HG03064 (cell line): ENCODE data around the gene PIK3C2G.
"Not testable (repeated sequence)": the region's sequence is repeated elsewhere in the genome, so short reads cannot be mapped to it uniquely, and the experiment has no call there.

Source experiments
- ATAC-seq: cut with Tn5 transposase; IDR thresholded peaks from one replicate; pipeline ENCODE4 v1.9.1; 2021; ENCODE audit warnings: low read depth; ENCODE audit not compliant: unreplicated experiment

PIK3C2G gene

DNA sequence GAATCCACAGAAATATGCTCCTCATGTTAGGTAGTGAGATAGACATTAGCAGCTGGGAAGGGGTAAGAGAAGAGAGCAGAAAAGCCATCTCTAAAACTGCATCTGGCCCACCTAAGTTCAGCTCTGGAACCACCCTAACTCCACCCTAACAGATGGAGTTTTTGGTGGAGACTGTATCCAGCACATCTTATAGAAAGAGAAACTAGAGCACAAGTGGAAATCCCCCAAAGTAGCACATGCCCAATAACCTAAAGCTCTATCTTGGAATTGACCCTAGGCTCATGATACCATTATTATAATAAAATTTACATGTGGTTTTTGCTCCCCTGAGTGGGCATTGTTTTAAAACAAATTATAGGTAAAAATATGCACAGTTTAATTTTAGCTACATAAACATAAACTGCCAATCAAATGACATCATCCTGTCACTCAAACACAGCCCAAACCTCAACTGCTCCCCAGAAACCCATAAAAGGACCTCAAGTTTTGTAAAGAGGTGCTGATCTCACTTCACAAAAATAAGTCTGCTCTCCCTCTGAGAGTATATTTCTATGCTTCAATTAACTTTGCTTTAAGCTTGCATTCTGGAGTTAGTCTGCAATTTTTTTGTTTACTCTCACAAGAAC is 206.4 kb downstream of the PIK3C2G start:
- no peak for ATAC-seq

DNA sequence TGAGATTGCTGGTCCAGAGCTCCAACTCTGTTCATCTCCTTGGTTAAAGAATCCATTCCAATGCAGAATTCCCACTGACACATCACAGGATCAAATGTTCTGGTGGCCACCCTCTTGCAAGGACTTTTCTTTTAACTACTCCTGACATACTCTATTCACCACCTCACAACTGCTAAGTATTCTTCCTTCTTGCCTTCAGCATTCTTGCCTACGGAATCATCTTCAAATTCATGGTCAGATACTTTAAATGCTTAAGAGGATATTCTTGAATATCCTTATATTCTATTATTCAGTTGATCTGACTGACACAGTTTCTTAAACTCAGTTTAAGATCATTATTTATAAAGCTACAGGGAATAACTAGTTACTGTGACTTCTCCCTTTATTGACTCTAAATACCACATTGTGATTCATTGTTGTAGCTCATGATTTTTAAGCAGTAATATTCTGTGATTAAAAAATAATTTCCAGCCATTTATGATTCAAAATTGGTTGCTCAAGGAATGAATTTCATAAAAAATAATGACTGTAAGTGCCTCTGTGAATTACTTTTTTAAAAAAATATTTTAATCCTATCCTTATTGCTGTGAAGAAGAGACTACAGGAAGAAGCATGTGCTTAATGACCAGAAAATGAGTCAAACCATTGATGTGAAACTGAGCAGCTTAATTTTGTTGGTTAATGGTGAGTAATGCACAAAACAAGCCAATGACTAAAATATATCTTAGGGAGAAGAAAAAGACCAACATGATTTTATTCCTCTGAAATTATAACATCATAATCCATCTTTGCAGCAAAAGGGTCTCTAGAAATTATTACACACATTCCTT is 207.1 kb downstream of the PIK3C2G start:
- ATAC-seq = no peak

- no peak for ATAC-seq
Observed at GRCh38 chr12:18470251-18470650, 208.9 kb downstream of the PIK3C2G start.

DNA sequence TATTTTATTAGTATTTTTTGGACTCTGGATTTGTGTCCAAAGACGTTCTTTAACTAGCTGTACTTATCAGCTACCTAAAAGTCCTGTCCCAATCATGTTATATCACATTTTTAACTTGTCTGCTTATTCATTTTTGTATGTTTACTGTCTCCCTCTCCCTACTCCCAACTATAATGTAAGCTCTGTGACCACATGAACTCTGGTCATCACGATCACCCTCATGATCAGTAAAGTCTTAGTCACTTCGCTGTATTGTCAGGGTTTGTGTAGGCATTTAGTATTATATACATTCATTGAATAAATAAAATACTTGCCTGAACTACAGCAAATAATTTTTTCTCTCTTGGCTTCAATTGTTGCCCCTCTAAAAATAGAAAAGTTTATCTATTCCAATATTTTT is 211.0 kb downstream of the PIK3C2G start:
- ATAC-seq = no peak

DNA sequence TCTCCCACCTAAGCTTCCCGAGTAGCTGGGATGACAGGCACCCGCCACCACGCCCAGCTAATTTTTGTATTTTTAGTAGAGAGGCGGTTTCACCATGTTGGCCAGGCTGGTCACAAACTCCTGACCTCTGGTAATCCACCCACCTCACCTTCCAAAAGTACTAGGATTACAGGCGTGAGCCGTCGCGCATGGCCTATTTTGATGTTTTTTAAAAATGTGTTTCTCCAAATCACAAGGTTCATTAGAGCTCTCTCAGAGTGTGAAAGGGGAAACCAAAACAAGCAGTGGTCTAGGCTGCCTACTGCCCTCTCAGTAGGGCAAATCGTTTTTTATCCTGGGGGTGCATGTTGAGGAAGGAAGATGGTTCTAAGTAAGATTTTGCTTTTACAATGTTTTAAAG is 211.5 kb downstream of the PIK3C2G start:
- ATAC-seq = no peak

GRCh38 chr12:18476861-18477260 is 215.5 kb downstream of the PIK3C2G start:
- ATAC-seq = no peak

GRCh38 chr12:18479256-18479655 is 217.9 kb downstream of the PIK3C2G start:
- ATAC-seq = no peak

DNA sequence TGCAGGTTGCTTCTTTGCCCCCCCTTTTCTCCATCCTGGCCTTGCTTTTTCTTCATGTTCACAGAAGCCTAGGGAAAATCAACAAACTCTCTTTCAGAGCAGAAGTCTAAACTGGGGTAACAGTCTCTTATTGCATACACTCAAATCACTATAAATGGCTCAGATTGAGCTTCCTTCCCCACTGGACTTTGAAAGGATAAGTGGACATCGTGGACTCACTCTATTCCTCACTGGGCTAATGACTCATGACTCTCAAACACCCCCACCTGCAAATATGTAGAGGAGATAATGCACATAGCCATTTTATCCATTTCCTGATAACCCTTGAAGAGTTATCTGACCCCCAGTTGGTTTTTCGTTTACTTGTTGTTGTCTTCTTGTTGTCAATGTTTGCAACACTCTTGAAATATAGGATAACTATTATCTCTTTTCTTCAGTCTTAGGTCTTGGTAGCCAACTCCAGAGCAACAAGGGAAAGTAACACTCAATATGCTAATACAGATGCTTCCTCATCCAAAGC is 221.3 kb downstream of the PIK3C2G start:
- no peak for ATAC-seq

DNA sequence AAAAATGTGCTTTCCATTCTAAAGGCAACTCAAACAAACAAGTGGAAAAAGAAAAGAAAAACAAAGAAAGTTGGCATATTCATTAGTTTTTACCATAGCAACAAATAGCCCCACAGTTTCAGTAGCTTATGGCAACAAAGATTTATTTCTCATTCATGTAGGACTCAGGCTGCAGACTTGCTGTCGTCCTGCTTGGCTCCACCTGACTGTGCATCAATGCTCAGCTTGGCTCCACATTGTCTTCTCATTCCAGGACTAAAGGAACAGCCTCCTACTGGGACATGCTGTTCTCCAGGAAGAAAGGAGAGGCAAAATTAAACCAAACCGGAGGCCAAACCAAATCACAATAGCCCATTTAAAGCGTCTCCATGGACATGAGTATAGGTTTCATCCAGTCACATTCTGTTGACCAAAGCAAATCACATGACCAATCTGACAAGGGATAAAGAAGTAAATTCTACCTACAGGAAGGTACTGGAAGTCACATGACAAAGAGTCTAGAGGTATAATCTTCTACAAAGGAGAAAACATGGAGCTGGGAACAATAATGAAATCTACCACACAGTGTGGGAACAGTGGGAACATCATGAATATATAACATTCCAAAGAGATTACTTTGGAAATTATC is 222.5 kb downstream of the PIK3C2G start:
- ATAC-seq = no peak

DNA sequence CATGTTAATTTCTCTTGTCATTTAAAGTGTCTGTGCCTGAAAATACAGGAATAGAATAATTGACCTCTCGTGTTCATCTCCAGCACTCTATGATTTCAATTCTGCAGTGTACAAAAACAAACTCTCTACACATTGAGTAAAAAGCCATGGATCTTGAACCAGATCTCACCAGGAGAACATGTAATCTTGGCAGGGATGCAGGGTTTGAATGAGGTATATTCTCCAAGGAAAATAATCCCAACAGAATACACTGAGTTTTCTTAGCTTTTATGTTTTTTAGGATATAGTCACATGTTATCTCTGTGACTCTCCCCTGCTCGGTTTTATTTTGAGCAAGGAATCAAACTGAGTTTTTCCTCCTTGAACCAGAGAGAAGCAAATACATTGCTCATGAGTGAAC is 224.7 kb downstream of the PIK3C2G start:
- ATAC-seq = no peak

GRCh38 chr12:18487509-18487908 is 226.2 kb downstream of the PIK3C2G start:
- no peak for ATAC-seq

DNA sequence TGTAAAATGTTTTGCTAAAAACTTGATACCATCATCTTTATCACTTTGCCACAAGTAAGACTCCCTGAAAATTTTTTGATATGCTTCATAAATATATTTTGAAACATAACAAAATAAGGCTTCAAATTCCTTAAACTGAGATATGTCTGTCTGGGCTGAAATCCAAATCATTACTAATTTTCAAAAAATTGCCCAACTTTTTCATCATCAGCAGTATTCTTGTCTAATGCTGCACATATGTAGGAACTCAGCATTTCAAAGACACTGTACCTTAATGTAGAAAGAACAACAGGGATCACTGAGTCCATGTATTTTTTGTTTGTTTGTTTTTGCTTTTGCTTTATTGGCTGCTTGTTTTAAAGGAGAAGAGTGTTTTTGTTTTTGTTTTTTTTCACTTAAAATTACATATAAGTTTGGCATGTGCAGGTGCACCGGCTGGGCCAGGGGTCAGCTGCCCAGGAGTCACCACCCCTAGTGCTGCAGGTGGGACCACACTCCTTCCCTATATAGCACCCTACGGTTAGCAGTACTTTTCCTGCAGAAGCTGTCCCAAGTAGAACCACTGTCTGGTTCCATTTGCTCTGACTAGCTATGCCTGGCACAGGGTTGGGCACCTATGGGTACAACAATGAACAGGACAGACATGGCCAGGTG is 231.2 kb downstream of the PIK3C2G start:
- ATAC-seq = no peak

DNA sequence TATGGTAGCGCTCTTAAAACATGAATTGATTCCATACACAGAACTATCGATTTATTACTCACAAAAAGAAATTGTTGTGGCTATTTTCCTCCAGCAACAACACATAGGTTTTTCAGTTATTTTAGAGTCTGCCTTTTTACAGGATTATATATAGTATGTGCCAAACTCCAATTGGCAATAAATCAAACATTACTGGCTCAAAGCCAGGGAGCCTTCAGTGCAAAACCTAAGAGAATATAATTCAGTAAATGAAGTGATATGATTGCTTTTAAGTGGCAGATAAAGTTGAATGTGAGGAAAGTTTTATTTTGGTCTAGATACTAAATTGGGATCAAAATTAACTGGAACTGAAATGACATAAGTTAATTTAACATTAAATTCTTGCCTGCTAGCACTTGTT is 234.8 kb downstream of the PIK3C2G start:
- ATAC-seq = no peak

DNA sequence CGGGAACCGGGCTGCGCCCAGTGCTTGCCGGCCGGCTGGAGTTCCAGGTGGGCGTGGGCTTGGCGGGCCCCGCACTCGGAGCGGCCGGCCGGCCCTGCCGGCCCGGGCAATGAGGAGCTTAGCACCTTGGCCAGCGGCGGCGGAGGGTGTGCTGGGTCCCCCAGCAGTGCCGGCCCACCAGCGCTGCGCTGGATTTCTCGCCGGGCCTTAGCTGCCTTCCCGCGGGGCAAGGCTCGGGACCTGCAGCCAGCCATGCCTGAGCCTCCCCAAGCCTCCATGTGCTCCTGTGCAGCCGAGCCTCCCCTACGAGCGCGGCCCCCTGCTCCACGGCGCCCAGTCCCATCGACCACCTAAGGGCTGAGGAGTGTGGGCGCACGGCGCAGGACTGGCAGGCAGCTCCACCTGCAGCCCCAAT is 238.8 kb downstream of the PIK3C2G start:
- ATAC-seq = not testable (repeated sequence)

DNA sequence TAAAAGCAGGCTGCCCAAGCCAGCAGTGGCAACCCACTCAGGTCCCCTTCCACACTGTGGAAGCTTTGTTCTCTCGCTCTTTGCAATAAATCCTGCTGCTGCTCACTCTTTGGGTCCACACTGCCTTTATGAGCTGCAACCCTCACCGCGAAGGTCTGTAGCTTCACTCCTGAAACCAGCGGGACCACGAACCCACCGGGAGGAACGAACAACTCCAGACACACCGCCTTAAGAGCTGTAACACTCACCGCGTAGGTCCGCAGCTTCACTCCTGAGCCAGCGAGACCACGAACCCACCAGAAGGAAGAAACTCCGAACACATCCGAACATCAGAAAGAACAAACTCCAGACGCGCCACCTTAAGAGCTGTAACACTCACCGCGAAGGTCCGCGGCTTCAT is 239.4 kb downstream of the PIK3C2G start:
- not testable (repeated sequence) for ATAC-seq

- ATAC-seq = no peak
Observed at GRCh38 chr12:18502422-18502968, 241.2 kb downstream of the PIK3C2G start.

DNA sequence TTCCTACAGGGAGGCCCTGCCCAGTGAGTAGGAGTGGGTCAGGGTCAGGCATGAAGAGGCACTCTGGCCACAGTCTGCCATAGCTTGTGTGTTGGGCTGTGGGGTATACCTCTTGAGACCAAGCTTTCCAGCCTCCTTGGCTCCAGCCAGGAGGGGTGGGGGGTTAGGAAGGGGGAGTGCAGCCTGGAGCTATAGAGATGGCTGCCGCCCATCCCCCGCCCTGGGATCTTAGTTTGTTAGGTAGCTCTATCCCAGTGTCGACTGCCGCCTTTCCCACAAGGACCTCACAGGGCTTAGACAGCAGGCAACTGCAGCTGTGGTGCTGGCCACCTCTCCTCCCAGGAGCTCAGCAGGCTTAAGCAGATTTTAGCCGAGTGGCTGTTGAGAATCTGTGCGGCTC is 260.1 kb downstream of the PIK3C2G start:
- no peak for ATAC-seq

- ATAC-seq = no peak
Observed at GRCh38 chr12:18522806-18523205, 261.5 kb downstream of the PIK3C2G start.

DNA sequence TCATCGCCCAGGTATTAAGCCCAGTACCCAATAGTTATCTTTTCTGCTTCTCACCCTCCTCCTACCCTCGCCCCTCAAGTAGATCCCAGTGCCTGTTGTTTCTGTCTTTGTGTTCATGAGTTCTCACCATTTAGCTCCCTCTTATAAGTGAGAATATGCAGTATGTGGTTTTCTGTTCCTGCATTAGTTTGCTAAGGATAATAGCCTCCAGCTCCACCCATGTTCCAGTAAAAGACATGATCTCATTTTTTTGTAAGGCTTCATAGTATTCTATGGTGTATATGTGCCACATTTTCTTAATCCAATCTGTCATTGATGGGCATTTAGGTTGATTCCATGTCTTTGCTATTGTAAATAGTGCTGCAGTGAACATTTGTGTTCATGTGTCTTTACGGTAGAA is 281.2 kb downstream of the PIK3C2G start:
- not testable (repeated sequence) for ATAC-seq

- ATAC-seq = no peak
Observed at GRCh38 chr12:18546399-18546798, 285.1 kb downstream of the PIK3C2G start.

- ATAC-seq = no peak
Observed at GRCh38 chr12:18549598-18549997, 288.3 kb downstream of the PIK3C2G start.
